HepG2 (cell line): ENCODE measurements around the gene MARVELD3. TPM values are rescaled to one million over a fixed set of nuclear protein-coding genes. Genes with fewer than 3 reads are reported as not detected.
A peak's percentile ranks its signal among the peaks of the same experiment; 100 is the strongest.

Experiments
- ARHGAP35 ChIP-seq: sonication (generic); formaldehyde crosslinking; IDR thresholded peaks from 2 replicates; pipeline ENCODE4 v1.9.0; 2022; ENCODE audit warnings: mild to moderate bottlenecking, inconsistent platforms, moderate library complexity, missing genetic modification reagents, borderline replicate concordance
- ARID5B ChIP-seq: IDR thresholded peaks from 2 replicates; pipeline ENCODE4 v1.4.0; 2020; ENCODE audit warnings: mild to moderate bottlenecking, missing genetic modification reagents
- CREB1 ChIP-seq, 2 experiments: fragments of 450-650 bp in 1 of 2; IDR thresholded peaks; 2 replicates each; pipeline ENCODE4 v1.6.1; 2016 to 2017; ENCODE audit warnings: control low read depth in 1 of 2, mild to moderate bottlenecking in 1 of 2, missing compliant biosample characterization in 1 of 2, missing genetic modification characterization in 1 of 2
- HOXA3 ChIP-seq: sonication (generic); formaldehyde crosslinking; IDR thresholded peaks from 2 replicates; pipeline ENCODE4 v1.5.0; 2020; ENCODE audit warnings: missing genetic modification reagents
- KLF16 ChIP-seq, 2 experiments: sonication (generic) in 1 of 2; formaldehyde crosslinking in 1 of 2; IDR thresholded peaks; 2 replicates each; pipeline versions ENCODE4 v1.6.1 to v1.8.0; 2016 to 2023; ENCODE audit warnings: missing genetic modification reagents in 2 of 2, missing compliant biosample characterization in 1 of 2
- PAX8 ChIP-seq: sonication (generic); formaldehyde crosslinking; IDR thresholded peaks from 2 replicates; pipeline ENCODE4 v1.8.0; 2022; ENCODE audit warnings: mild to moderate bottlenecking, missing genetic modification reagents, borderline replicate concordance
- RBM22 ChIP-seq: fragments of 200-400 bp; formaldehyde crosslinking; optimal IDR thresholded peaks from 2 replicates; pipeline ENCODE3; 2017; ENCODE audit warnings: mild to moderate bottlenecking, low read length, moderate library complexity
- RELA ChIP-seq: sonication (generic); formaldehyde crosslinking; IDR thresholded peaks from 2 replicates; pipeline ENCODE4 v1.4.0; 2020; ENCODE audit warnings: missing genetic modification reagents
- RFX5 ChIP-seq: IDR thresholded peaks from 2 replicates; pipeline ENCODE4 v1.6.1; 2011; ENCODE audit warnings: low read depth, low read length, improper control_type of control experiment
- SNRNP70 ChIP-seq: fragments of 200-400 bp; formaldehyde crosslinking; IDR thresholded peaks from 2 replicates; pipeline ENCODE4 v1.6.1; 2017; ENCODE audit warnings: mild to moderate bottlenecking, low read depth, low read length, moderate library complexity
- TCF7 ChIP-seq: sonication (generic); IDR thresholded peaks from 2 replicates; pipeline ENCODE4 v1.6.1; 2016; ENCODE audit warnings: antibody characterized with exemption, low read depth
- TIGD3 ChIP-seq: sonication (generic); formaldehyde crosslinking; IDR thresholded peaks from 2 replicates; pipeline ENCODE4 v1.5.1; 2020; ENCODE audit warnings: mild to moderate bottlenecking, missing genetic modification reagents, borderline replicate concordance
- ZBTB3 ChIP-seq: sonication (generic); formaldehyde crosslinking; IDR thresholded peaks from 2 replicates; pipeline ENCODE4 v1.4.0; 2020; ENCODE audit warnings: low read depth, mild to moderate bottlenecking, moderate library complexity, missing genetic modification reagents, borderline replicate concordance
- polyA plus RNA-seq, 8 experiments: library from polyadenylated mRNA; depleted of rRNA in 3 of 8; stranded (reverse) in 7 of 8; unstranded in 1 of 8; fragments of >200 nt; fragmentation: Illumina TruSeq in 4 of 8; extraction: Trizol in 4 of 8; gene quantifications; 2 replicates each; pipeline versions ENCODE4 v1.2.1 to v1.2.3, GENCODE V29; 2011 to 2016; ENCODE audit warnings: low read depth in 4 of 8, missing spikeins in 1 of 8, mixed read lengths in 1 of 8; ENCODE audit not compliant: insufficient read depth in 1 of 8
- total RNA-seq, 5 experiments: library from RNA; depleted of rRNA; stranded (reverse); fragments of >200 nt; fragmentation: Illumina TruSeq; extraction: Trizol; gene quantifications; 2 replicates each; pipeline ENCODE4 v1.2.3, GENCODE V29; 2016; ENCODE audit warnings: low read depth in 1 of 5
- TF ChIP-seq, protein P1 (sequence below): sonication (generic); formaldehyde crosslinking; conservative IDR thresholded peaks from 2 replicates; pipeline ENCODE4 v1.8.1; 2023; ENCODE audit warnings: missing genetic modification reagents
- TF ChIP-seq, protein P2 (sequence below): sonication (generic); formaldehyde crosslinking; IDR thresholded peaks from 2 replicates; pipeline ENCODE4 v1.4.0; 2020; ENCODE audit warnings: missing genetic modification reagents

Gene MARVELD3
- total and polyA plus RNA-seq, 2 of the 13 experiments (the other 11 are each of a cell fraction or from before 2014, with no cell fraction given): 4.8 to 5.6 TPM

DNA sequence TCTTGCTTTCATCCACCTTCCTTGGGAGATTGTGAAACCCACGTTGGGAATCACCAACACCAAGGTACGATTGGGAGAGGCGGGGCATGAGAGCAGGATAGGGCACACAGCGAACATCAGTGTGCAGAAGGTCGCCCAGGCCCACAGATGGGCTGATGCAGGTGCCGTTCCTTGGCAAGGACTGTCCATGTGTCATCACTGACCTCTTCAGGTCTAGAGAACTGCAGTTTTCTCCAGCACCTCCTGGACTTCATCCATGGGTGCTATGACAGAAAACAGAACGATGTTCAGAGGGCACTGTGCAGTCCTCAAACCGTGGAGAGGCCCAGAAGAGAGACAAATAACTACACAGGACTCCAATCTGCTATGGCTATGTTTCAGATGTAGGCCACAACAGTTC, 25.2 kb upstream of the MARVELD3 start (continued):
- TF ChIP-seq, protein P1, sequence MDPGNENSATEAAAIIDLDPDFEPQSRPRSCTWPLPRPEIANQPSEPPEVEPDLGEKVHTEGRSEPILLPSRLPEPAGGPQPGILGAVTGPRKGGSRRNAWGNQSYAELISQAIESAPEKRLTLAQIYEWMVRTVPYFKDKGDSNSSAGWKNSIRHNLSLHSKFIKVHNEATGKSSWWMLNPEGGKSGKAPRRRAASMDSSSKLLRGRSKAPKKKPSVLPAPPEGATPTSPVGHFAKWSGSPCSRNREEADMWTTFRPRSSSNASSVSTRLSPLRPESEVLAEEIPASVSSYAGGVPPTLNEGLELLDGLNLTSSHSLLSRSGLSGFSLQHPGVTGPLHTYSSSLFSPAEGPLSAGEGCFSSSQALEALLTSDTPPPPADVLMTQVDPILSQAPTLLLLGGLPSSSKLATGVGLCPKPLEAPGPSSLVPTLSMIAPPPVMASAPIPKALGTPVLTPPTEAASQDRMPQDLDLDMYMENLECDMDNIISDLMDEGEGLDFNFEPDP: no peak
- TF ChIP-seq TIGD3 (CRISPR knock-in tag) (no peak), TCF7 (no peak), SNRNP70 (no peak), PAX8 (CRISPR knock-in tag) (no peak), RBM22 (no peak), ARID5B (peak; percentile 54), CREB1 (IDR thresholded peaks at IDR 0.05) (no peak), CREB1 (CRISPR knock-in tag; IDR thresholded peaks at IDR 0.05) (no peak), RELA (CRISPR knock-in tag) (no peak), HOXA3 (0 out of 2 replicates have a peak, but pooled peaks have one; percentile 18), ZBTB3 (no peak), RFX5 (no peak), ARHGAP35 (CRISPR knock-in tag) (no peak), KLF16 (CRISPR knock-in tag; IDR thresholded peaks at IDR 0.05) (0 out of 4 replicates have a peak, but pooled peaks of 1 of the 2 experiments have one; percentile 37)
- TF ChIP-seq, protein P2, sequence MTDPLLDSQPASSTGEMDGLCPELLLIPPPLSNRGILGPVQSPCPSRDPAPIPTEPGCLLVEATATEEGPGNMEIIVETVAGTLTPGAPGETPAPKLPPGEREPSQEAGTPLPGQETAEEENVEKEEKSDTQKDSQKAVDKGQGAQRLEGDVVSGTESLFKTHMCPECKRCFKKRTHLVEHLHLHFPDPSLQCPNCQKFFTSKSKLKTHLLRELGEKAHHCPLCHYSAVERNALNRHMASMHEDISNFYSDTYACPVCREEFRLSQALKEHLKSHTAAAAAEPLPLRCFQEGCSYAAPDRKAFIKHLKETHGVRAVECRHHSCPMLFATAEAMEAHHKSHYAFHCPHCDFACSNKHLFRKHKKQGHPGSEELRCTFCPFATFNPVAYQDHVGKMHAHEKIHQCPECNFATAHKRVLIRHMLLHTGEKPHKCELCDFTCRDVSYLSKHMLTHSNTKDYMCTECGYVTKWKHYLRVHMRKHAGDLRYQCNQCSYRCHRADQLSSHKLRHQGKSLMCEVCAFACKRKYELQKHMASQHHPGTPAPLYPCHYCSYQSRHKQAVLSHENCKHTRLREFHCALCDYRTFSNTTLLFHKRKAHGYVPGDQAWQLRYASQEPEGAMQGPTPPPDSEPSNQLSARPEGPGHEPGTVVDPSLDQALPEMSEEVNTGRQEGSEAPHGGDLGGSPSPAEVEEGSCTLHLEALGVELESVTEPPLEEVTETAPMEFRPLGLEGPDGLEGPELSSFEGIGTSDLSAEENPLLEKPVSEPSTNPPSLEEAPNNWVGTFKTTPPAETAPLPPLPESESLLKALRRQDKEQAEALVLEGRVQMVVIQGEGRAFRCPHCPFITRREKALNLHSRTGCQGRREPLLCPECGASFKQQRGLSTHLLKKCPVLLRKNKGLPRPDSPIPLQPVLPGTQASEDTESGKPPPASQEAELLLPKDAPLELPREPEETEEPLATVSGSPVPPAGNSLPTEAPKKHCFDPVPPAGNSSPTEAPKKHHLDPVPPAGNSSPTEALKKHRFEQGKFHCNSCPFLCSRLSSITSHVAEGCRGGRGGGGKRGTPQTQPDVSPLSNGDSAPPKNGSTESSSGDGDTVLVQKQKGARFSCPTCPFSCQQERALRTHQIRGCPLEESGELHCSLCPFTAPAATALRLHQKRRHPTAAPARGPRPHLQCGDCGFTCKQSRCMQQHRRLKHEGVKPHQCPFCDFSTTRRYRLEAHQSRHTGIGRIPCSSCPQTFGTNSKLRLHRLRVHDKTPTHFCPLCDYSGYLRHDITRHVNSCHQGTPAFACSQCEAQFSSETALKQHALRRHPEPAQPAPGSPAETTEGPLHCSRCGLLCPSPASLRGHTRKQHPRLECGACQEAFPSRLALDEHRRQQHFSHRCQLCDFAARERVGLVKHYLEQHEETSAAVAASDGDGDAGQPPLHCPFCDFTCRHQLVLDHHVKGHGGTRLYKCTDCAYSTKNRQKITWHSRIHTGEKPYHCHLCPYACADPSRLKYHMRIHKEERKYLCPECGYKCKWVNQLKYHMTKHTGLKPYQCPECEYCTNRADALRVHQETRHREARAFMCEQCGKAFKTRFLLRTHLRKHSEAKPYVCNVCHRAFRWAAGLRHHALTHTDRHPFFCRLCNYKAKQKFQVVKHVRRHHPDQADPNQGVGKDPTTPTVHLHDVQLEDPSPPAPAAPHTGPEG: no peak
